B cell (primary cell): Measurements from ENCODE around the gene DYNLL2. TPM values are rescaled to one million over a fixed set of nuclear protein-coding genes. Genes with fewer than 3 reads are reported as not detected.

ENCODE experiments used
- ATAC-seq: fragments of 200-7000 bp; cut with Tn5 transposase; one replicate; pipeline ENCODE4 v1.10.0; 2021; ENCODE audit warnings: low read depth, mild to moderate bottlenecking, moderate number of reproducible peaks, moderate library complexity
- CTCF ChIA-PET: fragments of 350-600 bp; sonication (Branson Sonifier 250); formaldehyde crosslinking; loops from one replicate; lab custom pipeline; 2021; ENCODE audit warnings: antibody characterized with exemption, inconsistent platforms; lab: Charles Lee
- POLR2A ChIA-PET: fragments of 350-600 bp; sonication (Branson Sonifier 250); formaldehyde crosslinking; loops from one replicate; lab custom pipeline; 2021; ENCODE audit warnings: antibody characterized with exemption; lab: Charles Lee
- DNase-seq: peaks from one replicate; pipeline ENCODE4 v3.0.0; 2013
- H2AFZ ChIP-seq: 2 replicates; pipeline ENCODE4 v1.6.1; 2012; ENCODE audit warnings: mild to moderate bottlenecking, low read depth, low read length; ENCODE audit not compliant: insufficient read depth, poor library complexity, severe bottlenecking
- H3K27ac ChIP-seq, 2 donors: 1 replicate in 1 of 2; 2 replicates in 1 of 2; pipeline ENCODE4 v1.5.1; 2012 to 2013; ENCODE audit warnings: low read length in 2 of 2, mild to moderate bottlenecking in 2 of 2, moderate library complexity in 1 of 2
- H3K27me3 ChIP-seq, 4 experiments: fragments of 200-600 bp in 1 of 4; sonication (generic) in 1 of 4; replicated peaks in 1 of 4; 1 replicate in 2 of 4; 2 replicates in 2 of 4; pipeline versions ENCODE4 v1.6.1 to v1.7.0; 2013 to 2016; ENCODE audit warnings: low read length in 3 of 4, mild to moderate bottlenecking in 2 of 4, mixed read lengths in 1 of 4, moderate library complexity in 1 of 4; ENCODE audit not compliant: insufficient read depth in 4 of 4, control insufficient read depth in 3 of 4; ENCODE audit errors: control extremely low read depth in 1 of 4
- H3K36me3 ChIP-seq, 2 experiments: replicated peaks in 1 of 2; 1 replicate in 1 of 2; 2 replicates in 1 of 2; pipeline versions ENCODE4 v1.6.1 to v1.7.1; 2013; ENCODE audit warnings: low read length in 1 of 2; ENCODE audit not compliant: insufficient read depth in 2 of 2, control insufficient read depth in 1 of 2; ENCODE audit errors: control extremely low read depth in 1 of 2, extremely low read depth in 1 of 2
- H3K4me1 ChIP-seq, 2 donors: fragments of 200-600 bp in 1 of 2; sonication (generic) in 1 of 2; 1 replicate in 1 of 2; 2 replicates in 1 of 2; pipeline versions ENCODE4 v1.5.1 to v1.6.1; 2013 to 2017; ENCODE audit warnings: low read length in 2 of 2; ENCODE audit not compliant: control insufficient read depth in 2 of 2, insufficient read depth in 2 of 2
- H3K4me2 ChIP-seq: replicated peaks from 2 replicates; pipeline ENCODE3; 2012; ENCODE audit warnings: mild to moderate bottlenecking, low read depth, low read length; ENCODE audit not compliant: poor library complexity, severe bottlenecking
- H3K4me3 ChIP-seq, 5 experiments: fragments of 200-600 bp in 1 of 5; sonication (generic) in 1 of 5; 1 replicate in 3 of 5; 2 replicates in 2 of 5; pipeline versions ENCODE4 v1.5.1 to v1.7.0; 2011 to 2016; ENCODE audit warnings: low read length in 4 of 5, mild to moderate bottlenecking in 4 of 5, low read depth in 2 of 5, control low read depth in 1 of 5, moderate library complexity in 1 of 5; ENCODE audit not compliant: insufficient read depth in 1 of 5; ENCODE audit errors: control extremely low read depth in 1 of 5, extremely low read depth in 1 of 5
- H3K79me2 ChIP-seq: fragments of 200-600 bp; sonication (generic); one replicate; pipeline ENCODE4 v1.6.0; 2016; ENCODE audit warnings: low read length; ENCODE audit not compliant: control insufficient read depth, insufficient read depth
- H3K9ac ChIP-seq: fragments of 200-600 bp; sonication (generic); 2 replicates; pipeline ENCODE4 v1.6.1; 2017; ENCODE audit warnings: mild to moderate bottlenecking, low read length, moderate library complexity
- H3K9me3 ChIP-seq, 3 donors: one replicate each; pipeline versions ENCODE4 v1.6.1 to v1.7.1; 2013; ENCODE audit warnings: low read length in 2 of 3; ENCODE audit not compliant: control insufficient read depth in 2 of 3, insufficient read depth in 1 of 3; ENCODE audit errors: control extremely low read depth in 1 of 3
- H4K20me1 ChIP-seq: 2 replicates; pipeline ENCODE4 v1.6.0; 2012; ENCODE audit warnings: mild to moderate bottlenecking, low read length; ENCODE audit not compliant: insufficient read depth, control insufficient read depth, poor library complexity, severe bottlenecking
- H3K27ac Mint-ChIP-seq: one replicate; pipeline ENCODE4 v1.8.0; 2021; ENCODE audit warnings: mixed read lengths
- H3K27me3 Mint-ChIP-seq: one replicate; pipeline ENCODE4 v1.8.0; 2021; ENCODE audit warnings: mixed read lengths
- H3K4me1 Mint-ChIP-seq: one replicate; pipeline ENCODE4 v1.8.0; 2021; ENCODE audit warnings: mixed read lengths
- H3K4me3 Mint-ChIP-seq: one replicate; pipeline ENCODE4 v1.8.0; 2021; ENCODE audit warnings: mixed read lengths
- H3K9me3 Mint-ChIP-seq: one replicate; pipeline ENCODE4 v1.8.0; 2022; ENCODE audit warnings: mixed read lengths; ENCODE audit not compliant: insufficient read depth
- CTCF ChIP-seq: fragments of 200-600 bp; IDR thresholded peaks from one replicate; pipeline ENCODE4 v1.8.0; 2022; ENCODE audit warnings: antibody characterized with exemption, mild to moderate bottlenecking
- EZH2 ChIP-seq: IDR thresholded peaks from 2 replicates; pipeline ENCODE4 v1.6.1; 2012; ENCODE audit warnings: borderline replicate concordance, low read depth, mild to moderate bottlenecking, moderate library complexity, low read length; ENCODE audit not compliant: insufficient read depth, poor library complexity, severe bottlenecking
- WGBS: methylation state at CpG from one replicate; pipeline ENCODE4 v1.1.5; 2013; ENCODE audit warnings: missing lambda C conversion rate; ENCODE audit not compliant: insufficient coverage; 5-methylcytosine and 5-hydroxymethylcytosine counted together
- intact Hi-C: fragments of 100-400 bp; cut with micrococcal nuclease; formaldehyde crosslinking; loops from one replicate; pipeline ENCODE4 v1.10.0; 2022
- polyA plus RNA-seq: library from polyadenylated mRNA; depleted of rRNA; stranded (reverse); fragments of >200 nt; gene quantifications from 2 replicates; pipeline ENCODE4 v1.2.3, GENCODE V29; 2012
- total RNA-seq, 2 donors: library from RNA; stranded (reverse); fragments of 120-200 nt in 1 of 2; gene quantifications; 1 replicate in 1 of 2; 2 replicates in 1 of 2; pipeline versions ENCODE4 v1.2.3 to v1.2.4, GENCODE V29; 2013 to 2022

Gene DYNLL2
- total and polyA plus RNA-seq, 2 donors (not counting 1 experiment from before 2014, with no cell fraction given) = 10.1 to 25.2 TPM

GRCh38 chr17:58105093-58105492 lies 21.9 kb downstream of the DYNLL2 start:
- intact Hi-C loops = no loop called here
- Mint-ChIP-seq H3K27ac (no peak overlapping the region), H3K4me3 (no peak overlapping the region), H3K4me1 (no peaks in the 10 kb centered on the region), H3K27me3 (no peaks in the 10 kb centered on the region), H3K9me3 (no peaks in the 10 kb centered on the region)
- Histone ChIP-seq H3K4me2 (no peak overlapping the region), H3K79me2 (no peaks in the 10 kb centered on the region), H3K4me1 (no peaks in the 10 kb centered on the region), H2AFZ (no peak overlapping the region), H3K36me3 (no peaks in the 10 kb centered on the region), H4K20me1 (no peaks in the 10 kb centered on the region), H3K27me3 (no peaks in the 10 kb centered on the region), H3K27ac (no peak overlapping the region), H3K9ac (no peak overlapping the region), H3K9me3 (no peaks in the 10 kb centered on the region), H3K4me3 (no peak overlapping the region)
- WGBS = no CpG with 5 or more reads among the region's 1 CpG
- POLR2A ChIA-PET = no interaction called here
- ATAC-seq (no peak), DNase-seq (no peak)
- CTCF ChIA-PET = no interaction called here
- no peak for TF ChIP-seq CTCF
- no peak for TF ChIP-seq EZH2

- peaks cover 10% of the 10 kb centered on the region for H3K27me3 Mint-ChIP-seq
- no peaks in the 10 kb centered on the region for H3K36me3 ChIP-seq
- intact Hi-C loops = no loop called here
- no peaks in the 10 kb centered on the region for H3K79me2 ChIP-seq
- CTCF ChIA-PET = no interaction called here
- no peaks in the 10 kb centered on the region for H3K9me3 Mint-ChIP-seq
- no CpG with 5 or more reads among the region's 1 CpG for WGBS
- H3K4me1 Mint-ChIP-seq = no peaks in the 10 kb centered on the region
- POLR2A ChIA-PET = interaction anchor here (0.7 kb wide), 1 partner anchor 185 kb away, joined by 7 read pairs; no protein-coding TSS in a partner anchor
- no peak overlapping the region for H3K27ac Mint-ChIP-seq
- H3K9ac ChIP-seq = no peak overlapping the region
- H4K20me1 ChIP-seq = no peaks in the 10 kb centered on the region
- TF ChIP-seq EZH2 (no peak), CTCF (no peak)
- no peak overlapping the region for H2AFZ ChIP-seq
- no peak overlapping the region for H3K4me3 Mint-ChIP-seq
- no peak for DNase-seq
- H3K4me1 ChIP-seq = no peaks in the 10 kb centered on the region
- no peak overlapping the region for H3K4me3 ChIP-seq
- no peak overlapping the region for H3K4me2 ChIP-seq
- H3K9me3 ChIP-seq = no peaks in the 10 kb centered on the region
- H3K27me3 ChIP-seq = peaks cover 0 to 2% (median 0%) of the 10 kb centered on the region in 4 experiments
- no peak for ATAC-seq
- no peak overlapping the region for H3K27ac ChIP-seq
These were observed 24.1 kb downstream of the DYNLL2 start for GRCh38 chr17:58107306-58107705.
